Stomach (tissue), 4 donors: ENCODE measurements around the gene AGBL3.

Experiments used
- POLR2A ChIP-seq, 4 donors: fragments of 450-650 bp; IDR thresholded peaks; one replicate each; pipeline ENCODE4 v1.6.1; 2016; ENCODE audit warnings: antibody characterized with exemption in 4 of 4, control low read depth in 2 of 4, mild to moderate bottlenecking in 1 of 4, moderate library complexity in 1 of 4
- POLR2AphosphoS5 ChIP-seq, 3 donors: sonication (generic); formaldehyde crosslinking; IDR thresholded peaks; one replicate each; pipeline ENCODE4 v1.6.1; 2016; ENCODE audit warnings: antibody characterized with exemption in 3 of 3

- TF ChIP-seq POLR2AphosphoS5 (IDR thresholded peaks at IDR 0.05): no peak
- no peak for TF ChIP-seq POLR2A (IDR thresholded peaks at IDR 0.05)
Observed at GRCh38 chr7:134941952-134942351, 44.4 kb upstream of the AGBL3 start.
